Keratinocyte (primary cell): ENCODE measurements around the gene ZC2HC1B.

Experiments
- CTCF ChIP-seq, 3 experiments: IDR thresholded peaks in 1 of 3; conservative IDR thresholded peaks in 1 of 3; optimal IDR thresholded peaks in 1 of 3; 2 replicates in 2 of 3; 3 replicates in 1 of 3; pipeline versions ENCODE3 to v1.5.1; 2011; ENCODE audit warnings: low read length in 3 of 3, mild to moderate bottlenecking in 3 of 3, moderate library complexity in 2 of 3, control low read depth in 1 of 3, inconsistent platforms in 1 of 3; ENCODE audit not compliant: insufficient read depth in 2 of 3; ENCODE audit errors: extremely low read depth in 1 of 3
- EZH2 ChIP-seq: IDR thresholded peaks from one replicate; pipeline ENCODE4 v1.6.1; 2012; ENCODE audit warnings: inconsistent platforms, mild to moderate bottlenecking, low read length, moderate library complexity

GRCh38 chr6:143928853-143929252 is 64.6 kb downstream of the ZC2HC1B start:
- TF ChIP-seq EZH2: no peak
- no peak for TF ChIP-seq CTCF (optimal IDR thresholded peaks at IDR 0.05 in 1 of 3, IDR thresholded peaks at IDR 0.05 in 1 of 3, conservative IDR thresholded peaks at IDR 0.05 in 1 of 3; ENCODE audit: extremely low read depth in 1 of 3, insufficient read depth in 2 of 3, low read length in 3 of 3)
